Measurements from ENCODE around the gene WWTR1.

The WWTR1 gene

DNA sequence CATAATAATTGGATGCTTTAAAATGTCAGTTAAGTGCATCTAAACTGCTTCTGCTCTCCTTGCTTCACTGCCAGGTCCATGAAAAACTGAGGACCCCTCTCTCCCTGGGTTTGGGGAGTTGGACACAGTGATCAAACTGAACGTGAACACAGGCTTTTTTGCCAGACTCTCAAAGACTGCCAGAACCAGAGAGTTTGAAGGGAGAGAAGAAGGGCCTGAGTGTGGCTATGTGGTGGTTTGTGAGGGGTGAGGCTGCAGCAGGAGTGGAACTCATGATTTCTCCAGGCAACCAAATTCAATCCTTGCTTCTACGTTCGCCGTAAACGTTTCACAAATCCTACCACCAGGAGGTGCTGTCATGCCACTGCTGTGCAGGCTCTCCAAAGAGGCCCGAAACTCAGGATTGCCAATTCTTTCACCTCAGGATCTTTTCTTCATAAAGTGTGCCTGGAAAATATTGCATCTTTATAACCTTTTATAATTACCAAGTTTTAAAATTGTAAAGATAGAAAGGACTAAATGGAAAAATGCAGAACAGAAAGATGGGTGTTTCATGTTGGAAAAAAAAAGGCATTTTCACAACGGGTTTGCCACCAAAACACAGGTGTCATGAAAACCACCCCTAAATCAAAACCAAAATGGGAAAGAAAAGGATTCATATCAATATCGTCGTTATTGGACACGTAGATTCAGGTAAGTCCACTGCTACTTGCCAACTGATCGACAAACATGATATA is 163.6 kb downstream of the WWTR1 start:
- DNase-seq: peak; percentile 62

DNA sequence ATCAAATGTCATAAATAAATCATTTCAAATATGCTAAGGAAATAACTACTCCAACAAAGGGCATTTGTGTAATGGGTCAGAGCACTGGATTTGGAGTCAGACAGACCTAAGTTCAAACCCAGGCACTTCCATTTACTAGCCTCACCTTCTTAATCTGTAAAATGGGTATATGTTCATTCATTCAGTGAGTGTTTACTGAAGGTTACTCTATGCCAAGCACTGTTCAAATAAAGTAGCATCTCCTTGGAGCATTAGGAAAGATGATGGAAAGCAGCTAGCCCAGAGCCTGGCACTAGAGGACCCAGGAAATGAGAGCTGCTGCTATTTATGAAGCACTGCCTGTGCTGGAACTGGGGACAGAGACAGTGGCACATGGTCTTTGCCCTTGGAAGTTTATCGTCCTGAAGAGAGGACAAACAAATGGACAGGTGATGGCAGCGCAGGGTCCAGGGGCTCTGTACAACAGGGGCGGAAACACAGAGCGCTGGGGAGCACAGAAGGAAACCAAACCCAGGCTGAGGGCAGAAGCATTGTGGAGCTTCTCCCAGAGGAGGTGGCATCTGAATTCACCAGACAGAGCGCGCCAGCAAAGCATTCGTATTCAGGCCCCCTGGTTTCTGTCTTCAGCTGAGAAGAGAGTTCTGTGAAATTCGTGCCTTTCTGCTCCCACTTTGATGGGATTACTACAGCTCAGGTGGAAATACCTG is 164.4 kb downstream of the WWTR1 start:
- no peak for DNase-seq

DNA sequence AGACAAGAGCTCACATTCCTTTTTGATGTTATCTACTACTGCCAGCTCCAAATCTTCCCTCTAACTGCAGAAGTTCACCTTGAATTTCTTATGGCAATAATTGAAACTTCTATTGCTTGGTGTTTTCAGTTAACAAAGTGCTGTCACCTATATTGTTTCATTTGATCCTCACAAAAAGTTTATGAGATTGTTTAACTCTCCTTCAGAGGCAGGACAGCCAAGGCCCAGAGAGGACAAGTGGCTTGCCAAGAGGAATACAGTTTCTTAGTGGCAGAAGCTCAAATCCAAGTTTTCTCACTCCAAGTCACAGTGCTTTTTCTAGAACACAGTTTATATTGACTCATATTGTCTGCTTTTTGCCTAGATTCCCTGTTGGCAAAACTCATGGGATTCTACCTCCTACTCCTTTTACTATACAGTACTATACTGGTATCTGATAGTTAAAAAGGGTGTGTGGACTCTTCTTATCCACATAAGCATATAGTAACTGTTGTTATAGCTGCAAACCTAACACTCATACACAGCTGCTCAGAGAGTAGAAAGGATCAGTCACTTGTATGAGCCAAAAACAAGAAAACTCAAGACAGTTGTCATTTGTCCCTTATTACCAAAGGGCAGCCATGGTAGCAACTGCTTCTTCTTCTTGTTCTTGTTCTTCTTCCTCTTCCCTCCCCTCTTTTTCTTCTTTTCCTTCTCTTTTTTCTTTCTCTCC is 167.4 kb downstream of the WWTR1 start:
- DNase-seq: no peak

DNA sequence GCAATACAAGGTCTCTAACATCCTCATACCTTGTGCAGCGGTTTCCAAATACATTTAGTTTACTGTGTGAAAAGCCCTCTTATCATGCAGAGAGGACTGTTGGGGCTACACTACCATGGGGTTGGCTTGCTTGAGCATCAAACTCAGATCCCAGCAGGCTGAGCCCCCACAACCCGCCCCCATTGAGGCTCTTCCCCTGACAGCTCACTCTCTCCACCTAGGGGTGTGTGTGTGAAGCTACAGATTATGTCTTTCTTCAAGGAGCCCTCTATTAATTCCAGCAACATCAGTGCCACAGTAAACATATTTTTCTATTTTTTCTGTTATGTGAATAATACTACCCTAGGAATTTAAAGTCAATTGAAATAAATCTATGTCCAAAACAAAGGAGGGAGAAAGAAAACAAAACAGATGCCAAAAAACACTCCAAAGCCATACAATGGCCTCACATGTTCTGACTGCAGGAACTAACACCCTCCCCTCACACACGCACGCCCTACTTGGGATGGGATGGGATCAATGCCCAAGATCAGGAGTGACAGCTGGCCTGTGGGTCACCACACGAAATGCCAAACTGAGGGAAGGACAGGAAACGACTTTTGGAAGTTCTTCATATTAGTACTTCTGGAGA is 168.7 kb downstream of the WWTR1 start:
- no peak for DNase-seq

GRCh38 chr3:149487598-149488197 is 170.1 kb downstream of the WWTR1 start:
- no peak for DNase-seq

DNA sequence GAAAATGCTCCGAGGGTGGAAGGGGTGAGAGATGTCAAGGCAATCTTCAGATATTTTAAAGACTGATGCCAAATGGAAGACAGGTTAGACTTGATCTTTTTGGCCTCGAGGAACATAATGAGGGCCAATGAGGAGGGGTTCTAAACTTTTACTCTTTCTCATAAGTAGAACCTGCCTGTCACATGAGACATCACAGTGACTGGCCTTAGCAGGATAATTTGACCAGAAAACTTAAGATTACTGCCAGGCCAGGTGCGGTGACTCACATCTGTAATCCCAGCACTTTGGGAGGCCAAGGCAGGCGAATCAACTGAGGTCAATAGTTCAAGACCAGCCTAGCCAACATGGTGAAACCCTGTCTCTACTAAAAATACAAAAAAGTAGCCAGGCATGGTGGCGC is 171.1 kb downstream of the WWTR1 start:
- no peak for DNase-seq

DNA sequence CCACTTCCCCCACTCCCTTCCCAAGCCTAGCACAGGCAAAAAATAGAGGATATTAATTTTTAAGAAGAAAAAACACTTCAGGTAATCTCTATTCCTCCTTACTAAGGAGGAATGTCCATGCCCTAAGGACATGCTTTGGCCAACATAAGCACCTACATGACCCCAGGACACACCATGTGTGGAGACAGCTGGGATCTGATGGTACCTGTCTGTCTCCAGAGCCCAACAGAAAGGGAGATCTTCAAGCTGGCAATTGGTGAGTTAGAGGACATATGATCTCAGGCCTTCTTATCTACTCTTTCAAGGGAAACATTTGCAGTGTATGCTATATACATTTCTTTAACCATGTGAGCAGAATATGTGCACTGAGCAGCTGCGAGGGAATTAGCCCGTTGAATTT is 176.3 kb downstream of the WWTR1 start:
- no peak for DNase-seq

- DNase-seq: no peak
Observed at GRCh38 chr3:149481056-149481455, 176.8 kb downstream of the WWTR1 start.

DNA sequence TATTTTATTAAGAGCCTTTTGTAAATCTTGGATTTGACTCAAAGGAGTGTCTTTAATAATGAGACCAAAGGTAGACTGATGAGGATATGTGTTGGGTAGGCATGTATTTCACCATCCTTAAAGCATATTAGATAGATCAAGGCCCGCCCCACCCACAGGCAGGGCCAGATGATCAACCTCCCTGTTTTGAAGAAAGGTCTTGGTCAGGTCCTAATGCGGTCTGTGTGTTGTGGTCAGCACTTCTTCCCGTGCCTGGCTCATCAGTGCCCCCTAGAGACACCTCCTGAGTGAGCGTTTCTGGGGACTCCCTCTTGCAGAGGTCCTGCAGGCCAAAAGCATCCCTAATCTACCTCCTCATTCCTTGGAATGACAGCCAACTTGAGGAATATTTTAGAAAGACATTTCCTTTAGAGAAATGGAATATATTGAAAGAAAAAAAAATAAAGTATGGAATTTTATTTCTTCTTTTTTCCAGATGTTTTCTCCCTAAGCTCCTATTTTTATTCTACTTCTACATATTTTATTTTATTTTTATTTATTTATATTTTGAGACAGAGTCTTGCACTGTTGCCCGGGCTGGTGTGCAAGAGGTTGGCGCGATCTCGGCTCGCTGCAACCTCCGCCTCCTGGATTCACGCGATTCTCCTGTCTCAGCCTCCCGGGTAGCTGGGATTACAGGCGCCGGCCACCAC is 177.4 kb downstream of the WWTR1 start:
- DNase-seq: peak; percentile 77

DNA sequence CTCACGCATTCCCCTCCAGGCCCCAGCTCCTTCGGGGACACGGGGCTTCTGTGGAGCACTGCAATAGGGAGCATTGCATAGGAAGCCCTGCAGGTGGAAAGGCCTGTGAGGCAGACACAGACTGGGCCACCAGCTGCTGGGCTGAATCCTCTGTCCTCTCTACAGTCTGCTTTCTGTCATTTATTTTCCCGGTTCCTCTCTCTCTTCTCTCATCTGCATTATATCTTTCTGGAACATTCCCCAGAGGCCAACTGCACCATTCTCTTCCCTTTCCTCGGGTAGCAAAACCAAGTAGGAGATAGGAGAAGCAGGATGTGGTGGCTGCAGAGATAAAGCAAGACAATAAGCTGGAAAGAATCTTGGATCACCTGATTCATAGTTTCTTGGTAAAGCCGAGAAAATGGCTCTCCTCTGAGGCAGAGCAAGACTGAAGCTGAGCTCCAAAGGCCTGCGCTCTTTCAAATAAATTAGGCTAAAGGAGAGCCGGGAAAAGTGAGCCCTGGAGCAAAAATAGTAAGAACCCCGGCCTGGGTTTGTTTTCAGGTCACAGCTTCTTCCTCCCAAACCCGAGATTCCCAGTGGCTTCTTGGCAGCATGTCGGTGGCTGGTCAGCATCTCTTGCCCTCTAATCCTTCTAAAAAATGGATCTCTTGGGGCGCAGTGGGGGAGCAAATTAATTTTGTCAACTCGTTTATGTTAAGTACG is 178.1 kb downstream of the WWTR1 start:
- no peak for DNase-seq

DNA sequence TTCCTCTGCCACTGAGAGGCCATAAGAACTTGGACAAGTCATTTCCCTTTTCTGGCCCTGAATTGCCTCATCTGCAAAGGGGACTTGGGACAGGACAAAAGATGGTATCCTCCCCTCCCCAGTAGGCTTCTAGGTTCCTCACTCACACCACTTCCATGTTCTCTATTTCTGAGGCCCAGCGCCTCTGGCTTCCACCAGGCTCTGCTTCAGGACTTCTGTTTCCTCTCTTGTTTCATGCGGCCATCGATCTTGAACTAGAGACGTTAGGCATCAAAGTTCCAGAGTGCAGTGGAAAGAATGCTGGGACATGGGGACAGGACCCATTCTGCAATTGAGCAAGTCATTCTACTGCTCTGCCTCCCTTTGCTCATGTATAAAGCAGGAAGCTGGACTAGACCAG is 181.6 kb downstream of the WWTR1 start:
- no peak for DNase-seq

GRCh38 chr3:149475451-149476060 is 182.3 kb downstream of the WWTR1 start:
- no peak for DNase-seq

DNA sequence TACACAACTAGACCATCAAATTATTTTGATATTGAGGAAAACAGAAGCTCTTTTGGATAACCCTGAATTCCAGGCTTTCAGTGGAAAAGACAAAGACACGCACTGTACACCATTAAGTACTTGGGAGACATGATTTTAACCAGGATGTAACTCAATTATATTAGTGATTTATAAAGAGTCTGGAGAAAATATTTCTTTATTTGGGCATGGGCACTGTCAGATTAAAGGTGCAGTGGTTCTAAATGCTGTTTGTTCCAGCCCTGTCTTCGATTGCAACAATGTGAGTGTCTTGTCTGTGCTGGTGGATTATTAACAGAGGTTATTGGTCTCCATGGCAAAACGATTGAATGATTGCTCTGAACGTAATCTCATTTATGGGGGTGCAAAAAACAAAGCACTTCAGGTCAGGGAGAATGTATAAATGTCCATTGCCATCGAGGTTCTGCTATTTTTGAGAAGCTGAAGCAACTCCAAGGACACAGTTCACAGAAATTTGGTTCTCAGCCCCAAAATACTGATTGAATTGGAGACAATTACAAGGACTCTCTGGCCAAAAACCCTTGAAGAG is 183.5 kb downstream of the WWTR1 start, which contains the start of gene TM4SF4:
TM4SF4 (plus strand) TSS at position 448 of the 568 bp plus-strand sequence. CDS start 181 bp downstream, outside the sequence.
- DNase-seq: no peak

GRCh38 chr3:149473357-149474249 is 184.2 kb downstream of the WWTR1 start:
- peak; percentile 84 for DNase-seq

DNA sequence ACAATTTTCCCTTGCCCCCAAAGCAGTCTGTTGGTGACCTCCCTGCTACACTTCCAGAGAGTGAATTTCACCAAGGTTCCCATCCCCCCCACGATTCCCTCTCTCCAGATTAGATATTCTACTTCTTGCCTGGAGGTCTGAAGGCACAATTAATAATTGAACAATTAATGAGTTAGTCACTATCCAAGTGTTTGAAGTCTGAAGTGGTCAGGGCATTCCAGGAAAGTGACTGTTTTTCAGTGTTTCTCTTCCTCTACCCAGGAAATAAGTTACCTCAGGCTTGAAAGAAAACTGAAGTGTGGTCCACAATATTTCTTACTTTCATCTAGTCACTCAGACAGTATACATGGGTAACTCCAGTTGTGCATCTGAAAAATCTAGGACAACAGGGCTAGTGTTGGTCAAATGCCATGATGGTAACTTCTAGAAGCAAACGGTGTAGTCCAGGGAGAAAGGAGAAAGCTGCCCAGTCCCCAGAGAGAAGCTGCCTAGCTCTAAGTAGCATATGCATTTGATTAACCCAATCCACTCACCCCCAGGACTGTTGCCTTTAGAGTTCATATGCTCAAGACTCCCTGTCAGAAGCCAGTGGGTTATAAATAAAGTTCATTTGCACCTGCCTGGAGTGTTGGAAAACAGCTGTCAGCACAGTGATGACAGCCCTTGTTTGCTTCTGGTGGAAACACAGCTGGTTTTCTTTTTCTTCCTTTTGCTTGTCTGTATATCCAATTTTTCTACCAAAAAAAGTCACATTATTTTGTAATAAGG is 185.6 kb downstream of the WWTR1 start:
- DNase-seq: peak; percentile 73

- DNase-seq: no peak
Observed at GRCh38 chr3:149470381-149470780, 187.4 kb downstream of the WWTR1 start.

DNA sequence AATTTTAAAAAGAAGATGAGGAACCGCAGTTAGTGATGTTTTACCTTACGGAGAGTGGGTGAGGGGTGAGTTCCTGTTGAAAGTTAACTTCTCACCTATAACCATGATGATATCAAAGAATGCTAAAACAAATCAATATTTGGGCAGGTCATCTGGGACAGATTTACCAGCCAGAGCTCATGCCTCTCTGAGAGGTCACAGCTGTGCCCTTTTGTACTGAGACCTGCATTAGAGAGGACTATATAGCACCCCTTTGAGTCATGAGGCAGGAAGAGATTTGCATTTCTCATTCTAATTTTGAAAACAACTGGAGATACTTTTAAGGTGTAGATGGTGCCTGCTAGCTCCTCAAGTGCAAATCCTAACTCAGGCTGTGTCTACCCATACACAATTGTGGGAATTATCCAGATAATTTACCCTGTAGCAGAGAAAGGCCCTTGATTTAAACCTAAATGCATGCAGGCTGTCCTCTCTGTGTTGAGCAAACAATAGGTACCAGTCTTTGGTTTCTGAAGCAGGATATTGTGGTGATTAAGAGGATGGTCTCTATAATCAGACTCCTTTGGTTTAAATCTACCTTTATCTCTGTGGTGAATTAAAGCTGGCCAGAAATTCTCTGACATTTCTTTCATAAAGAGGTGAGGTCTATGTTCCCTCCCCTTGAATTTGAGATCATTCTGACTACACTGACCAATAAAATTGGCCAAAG is 189.2 kb downstream of the WWTR1 start:
- no peak for DNase-seq

Data from fibroblast of skin of abdomen (primary cell).